Measurements from ENCODE around the gene DLG2.

The DLG2 gene

DNA sequence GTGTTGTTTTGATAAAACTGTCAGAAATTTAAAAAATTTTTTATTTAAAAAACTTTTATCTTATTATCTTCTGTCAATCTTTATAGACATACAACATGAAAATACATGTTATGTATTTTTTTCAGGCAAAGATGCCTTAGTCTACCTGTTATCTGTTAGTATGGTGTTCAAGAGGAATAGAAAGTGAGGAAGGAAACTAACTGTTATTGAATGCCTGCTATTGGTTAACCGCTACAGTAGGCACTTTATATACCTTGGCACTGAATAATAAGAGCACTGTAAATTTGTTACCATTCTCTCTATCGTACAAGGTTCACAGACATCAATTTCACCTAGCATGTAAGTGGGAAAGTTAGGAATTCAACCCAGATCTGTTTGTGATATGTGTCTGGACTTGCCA, 2068.9 kb downstream of the DLG2 start:
- in situ Hi-C loops (cut with MboI; ENCODE audit: low sequenced_read_pairs, unreplicated experiment): no loop called here
- TF ChIP-seq, protein P1, sequence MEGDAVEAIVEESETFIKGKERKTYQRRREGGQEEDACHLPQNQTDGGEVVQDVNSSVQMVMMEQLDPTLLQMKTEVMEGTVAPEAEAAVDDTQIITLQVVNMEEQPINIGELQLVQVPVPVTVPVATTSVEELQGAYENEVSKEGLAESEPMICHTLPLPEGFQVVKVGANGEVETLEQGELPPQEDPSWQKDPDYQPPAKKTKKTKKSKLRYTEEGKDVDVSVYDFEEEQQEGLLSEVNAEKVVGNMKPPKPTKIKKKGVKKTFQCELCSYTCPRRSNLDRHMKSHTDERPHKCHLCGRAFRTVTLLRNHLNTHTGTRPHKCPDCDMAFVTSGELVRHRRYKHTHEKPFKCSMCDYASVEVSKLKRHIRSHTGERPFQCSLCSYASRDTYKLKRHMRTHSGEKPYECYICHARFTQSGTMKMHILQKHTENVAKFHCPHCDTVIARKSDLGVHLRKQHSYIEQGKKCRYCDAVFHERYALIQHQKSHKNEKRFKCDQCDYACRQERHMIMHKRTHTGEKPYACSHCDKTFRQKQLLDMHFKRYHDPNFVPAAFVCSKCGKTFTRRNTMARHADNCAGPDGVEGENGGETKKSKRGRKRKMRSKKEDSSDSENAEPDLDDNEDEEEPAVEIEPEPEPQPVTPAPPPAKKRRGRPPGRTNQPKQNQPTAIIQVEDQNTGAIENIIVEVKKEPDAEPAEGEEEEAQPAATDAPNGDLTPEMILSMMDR (IDR thresholded peaks at IDR 0.05; ENCODE audit: borderline replicate concordance, control extremely low read depth, extremely low read depth, insufficient read depth, missing control alignments): no peak
- no peak for DNase-seq (ENCODE audit: low spot score)

DNA sequence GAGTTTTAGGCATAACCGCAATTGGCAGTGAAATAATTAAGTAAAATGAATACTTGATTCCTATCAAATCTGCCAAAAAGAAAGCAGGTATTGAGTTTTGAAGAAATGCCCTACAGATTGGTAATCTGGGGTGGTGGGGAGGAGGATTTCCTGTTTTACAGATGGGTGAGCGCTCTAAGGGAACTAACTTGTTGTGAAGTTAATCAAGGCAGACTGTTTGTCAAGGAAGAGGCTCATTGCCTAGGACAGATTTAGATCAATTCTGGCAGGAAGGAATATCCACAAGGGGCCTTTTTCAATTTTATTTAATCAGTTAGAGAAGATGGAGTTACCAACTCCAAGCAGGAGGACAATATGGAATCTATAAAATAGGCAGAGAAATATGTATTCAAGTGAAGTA, 2069.5 kb downstream of the DLG2 start:
- TF ChIP-seq, protein P1 (IDR thresholded peaks at IDR 0.05; ENCODE audit: borderline replicate concordance, control extremely low read depth, extremely low read depth, insufficient read depth, missing control alignments): no peak
- in situ Hi-C loops (cut with MboI; ENCODE audit: low sequenced_read_pairs, unreplicated experiment): no loop called here
- DNase-seq (ENCODE audit: low spot score): no peak

DNA sequence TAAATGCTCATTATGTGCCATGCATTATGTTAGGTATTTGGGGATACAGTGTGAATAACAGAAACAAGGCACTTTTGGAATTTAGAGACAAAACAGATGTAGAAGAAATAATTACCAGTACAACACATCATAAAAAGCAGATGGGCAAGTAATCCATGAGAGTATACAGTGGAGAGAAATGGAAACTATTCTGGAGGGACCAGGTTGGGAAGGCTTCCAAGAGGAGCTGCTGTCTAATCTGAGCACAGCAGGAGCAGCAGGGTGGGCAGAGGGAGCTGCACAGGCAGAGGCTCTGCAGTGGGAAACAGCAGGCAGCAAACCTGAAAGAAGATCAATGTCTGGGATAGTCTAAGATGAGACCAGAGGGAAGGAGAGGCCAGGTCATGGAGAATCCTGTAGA, 2072.3 kb downstream of the DLG2 start:
- in situ Hi-C loops (cut with MboI; ENCODE audit: low sequenced_read_pairs, unreplicated experiment): no loop called here
- TF ChIP-seq, protein P1 (IDR thresholded peaks at IDR 0.05; ENCODE audit: borderline replicate concordance, control extremely low read depth, extremely low read depth, insufficient read depth, missing control alignments): no peak
- no peak for DNase-seq (ENCODE audit: low spot score)

DNA sequence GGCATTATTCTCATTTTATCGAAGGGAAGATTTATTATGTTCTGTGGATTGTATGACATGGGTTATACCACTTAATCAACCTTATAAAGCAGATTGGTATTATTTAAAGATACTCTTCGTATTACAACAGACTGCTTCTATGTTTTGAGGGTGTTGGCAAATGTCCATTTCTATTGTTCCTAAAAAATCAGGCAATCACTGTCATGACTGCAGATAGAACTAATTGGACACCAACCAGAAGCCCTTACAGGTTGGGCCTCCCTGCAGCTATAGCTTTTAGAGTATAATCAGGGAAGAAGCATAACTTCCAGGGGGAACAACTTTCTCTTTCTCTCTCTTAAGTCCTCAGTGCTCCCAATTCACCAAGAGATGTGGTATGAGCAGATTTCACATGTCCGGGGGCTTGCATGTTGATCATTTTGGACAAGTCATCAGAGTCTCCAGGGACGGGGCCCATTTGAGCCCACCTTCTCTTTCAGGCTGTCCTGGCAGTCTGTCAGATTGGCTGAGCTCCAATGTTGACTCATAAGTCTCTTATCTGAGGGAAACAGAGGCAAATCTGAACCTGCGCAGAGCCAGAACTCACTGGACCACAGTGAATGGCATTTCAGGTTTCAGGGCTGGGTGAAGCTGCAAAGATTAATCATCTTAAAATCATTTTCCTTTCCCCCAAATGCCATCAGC, 2077.0 kb downstream of the DLG2 start:
- in situ Hi-C loops (cut with MboI; ENCODE audit: low sequenced_read_pairs, unreplicated experiment): no loop called here
- no peak for DNase-seq (ENCODE audit: low spot score)

DNA sequence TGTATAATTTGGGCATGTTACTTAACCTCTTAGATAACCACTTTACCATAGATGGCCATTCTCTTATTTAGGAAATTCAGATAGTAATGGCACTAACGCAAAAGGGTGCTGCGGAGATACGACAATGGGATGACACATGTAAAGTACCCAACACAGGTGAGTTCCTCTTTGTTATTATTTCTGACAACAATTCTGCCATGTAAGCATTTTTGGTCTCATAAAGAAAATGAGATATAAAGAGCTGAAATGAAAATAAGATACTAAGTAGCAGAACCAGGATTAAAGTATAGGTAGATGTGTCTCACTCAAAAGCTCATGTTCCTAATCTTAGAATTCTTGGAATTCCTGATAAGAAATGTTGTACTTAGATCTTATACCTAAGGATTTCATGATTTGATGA, 2080.8 kb downstream of the DLG2 start:
- no peak for DNase-seq (ENCODE audit: low spot score)
- in situ Hi-C loops (cut with MboI; ENCODE audit: low sequenced_read_pairs, unreplicated experiment): no loop called here
- TF ChIP-seq, protein P1 (IDR thresholded peaks at IDR 0.05; ENCODE audit: borderline replicate concordance, control extremely low read depth, extremely low read depth, insufficient read depth, missing control alignments): no peak

More for the DNA sequence above, 2077.0 kb downstream of the DLG2 start:
- TF ChIP-seq, protein P1 (IDR thresholded peaks at IDR 0.05; ENCODE audit: borderline replicate concordance, control extremely low read depth, extremely low read depth, insufficient read depth, missing control alignments): no peak

DNA sequence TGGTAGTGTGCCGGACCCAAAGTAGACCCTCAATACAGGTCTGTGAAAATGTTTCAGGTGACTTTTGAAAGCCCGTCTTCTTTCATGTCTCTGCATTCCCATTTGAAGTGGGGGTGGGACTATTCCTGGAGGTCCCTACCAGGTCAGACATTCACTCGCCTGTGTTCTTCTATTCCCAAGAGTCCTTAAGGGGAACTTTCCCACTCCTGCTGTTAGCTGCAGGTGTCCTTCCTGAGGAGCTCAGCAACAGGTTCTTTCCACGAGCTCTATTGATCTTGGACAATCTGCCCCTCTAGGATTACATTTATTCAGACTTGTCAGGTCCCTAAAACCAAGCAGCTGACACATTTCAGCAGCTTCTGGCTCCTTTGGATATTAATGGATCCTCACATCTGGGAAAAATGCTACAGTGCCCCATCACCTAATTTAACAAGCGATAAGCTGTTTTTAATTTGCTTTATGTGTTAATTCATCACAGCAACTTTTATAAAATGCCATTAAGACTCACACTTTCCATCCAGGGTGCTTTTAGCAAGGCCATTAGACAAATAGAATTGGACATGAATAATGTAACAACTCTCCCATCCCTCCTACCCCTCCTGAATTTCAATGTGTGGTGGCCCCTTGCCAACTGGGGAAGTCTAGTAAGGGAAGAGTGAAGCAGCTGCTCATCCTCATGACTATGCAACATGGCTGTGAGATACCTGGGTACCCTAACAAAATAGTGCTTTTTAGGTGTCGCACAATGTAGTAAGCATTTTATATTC, 2081.5 kb downstream of the DLG2 start:
- in situ Hi-C loops (cut with MboI; ENCODE audit: low sequenced_read_pairs, unreplicated experiment): no loop called here
- TF ChIP-seq, protein P1 (IDR thresholded peaks at IDR 0.05; ENCODE audit: borderline replicate concordance, control extremely low read depth, extremely low read depth, insufficient read depth, missing control alignments): no peak

More for the DNA sequence above, 2081.5 kb downstream of the DLG2 start:
- DNase-seq (ENCODE audit: low spot score): no peak
